SH-SY5Y (cell line): ENCODE measurements around the gene MAP3K7.

ENCODE experiments used
- GATA2 ChIP-seq: IDR thresholded peaks from 2 replicates; pipeline ENCODE4 v1.6.1; 2011; ENCODE audit warnings: mild to moderate bottlenecking, low read depth, low read length
- GATA3 ChIP-seq: IDR thresholded peaks from 2 replicates; pipeline ENCODE4 v1.6.1; 2011; ENCODE audit warnings: low read depth, mild to moderate bottlenecking, low read length, moderate library complexity

- no peak for TF ChIP-seq GATA3
- no peak for TF ChIP-seq GATA2
Measured at GRCh38 chr6:90547991-90548390, 38.9 kb downstream of the MAP3K7 start.
